ENCODE data around the gene WWOX. TPM values are rescaled to one million over a fixed set of nuclear protein-coding genes. Genes with fewer than 3 reads are reported as not detected.
"Not testable (repeated sequence)": the region's sequence is repeated elsewhere in the genome, so short reads cannot be mapped to it uniquely, and the experiment has no call there.

The WWOX gene
- total and polyA plus RNA-seq, 2 of the 8 experiments (the other 6 are each of a cell fraction or from before 2014, with no cell fraction given), result 5.4 to 16.7 TPM

GRCh38 chr16:78690510-78690909 lies 591.1 kb downstream of the WWOX start:
- POLR2A ChIA-PET (ENCODE audit: partially characterized antibody), result no interaction called here
- Histone ChIP-seq H3K56ac (replicated peaks; ENCODE audit: insufficient read length, low read depth, low read length) (no peak overlapping the region), H3K79me1 (ENCODE audit: low read depth, low read length) (no peaks in the 10 kb centered on the region), H2AFZ (ENCODE audit: low read length) (no peak overlapping the region), H3K79me2 (ENCODE audit: control insufficient read depth in 1 of 2, insufficient read depth in 2 of 2, low read length in 2 of 2) (no peaks in the 10 kb centered on the region), H3K27me3 (replicated peaks in 1 of 4; ENCODE audit: control insufficient read depth in 3 of 4, extremely low read depth in 1 of 4, insufficient read depth in 3 of 4, low read length in 3 of 4) (no peaks in the 10 kb centered on the region), H2BK20ac (ENCODE audit: low read length) (no peak overlapping the region), H3K9me3 (ENCODE audit: insufficient read depth in 2 of 2, low read depth in 1 of 2, low read length in 1 of 2) (no peaks in the 10 kb centered on the region), H4K91ac (replicated peaks; ENCODE audit: insufficient read length, low read length) (no peak overlapping the region), H3K4ac (replicated peaks; ENCODE audit: insufficient read length, low read depth, low read length) (no peak overlapping the region), H3K4me1 (replicated peaks in 1 of 4; ENCODE audit: control insufficient read depth in 3 of 4, insufficient read depth in 4 of 4, low read length in 3 of 4) (no peaks in the 10 kb centered on the region), H3K4me3 (ENCODE audit: extremely low read depth in 1 of 4, insufficient read depth in 2 of 4, low read depth in 3 of 4, low read length in 4 of 4) (no peak overlapping the region), H3K9ac (replicated peaks in 1 of 4; ENCODE audit: extremely low read depth in 1 of 4, low read depth in 3 of 4, low read length in 3 of 4) (no peak overlapping the region), H4K20me1 (replicated peaks in 1 of 2; ENCODE audit: control insufficient read depth in 1 of 2, insufficient read depth in 2 of 2, low read length in 2 of 2) (no peaks in the 10 kb centered on the region), H3K27ac (ENCODE audit: low read depth, low read length) (no peak overlapping the region), H3K23ac (ENCODE audit: insufficient read length) (no peak overlapping the region), H2AK5ac (ENCODE audit: low read depth, low read length) (no peak overlapping the region), H2BK15ac (ENCODE audit: low read length) (no peak overlapping the region), H2BK12ac (ENCODE audit: low read depth, low read length) (no peak overlapping the region), H4K5ac (ENCODE audit: insufficient read length, low read depth, low read length) (no peak overlapping the region), H2BK120ac (replicated peaks; ENCODE audit: low read depth, low read length) (no peak overlapping the region), H3K23me2 (ENCODE audit: low read depth, low read length) (no peaks in the 10 kb centered on the region), H3K4me2 (ENCODE audit: insufficient read depth in 1 of 2, low read depth in 2 of 2, low read length in 2 of 2) (no peak overlapping the region), H3K36me3 (ENCODE audit: control insufficient read depth in 2 of 4, insufficient read depth in 4 of 4, low read length in 3 of 4) (no peaks in the 10 kb centered on the region), H2BK5ac (ENCODE audit: low read depth, low read length) (no peak overlapping the region), H3K18ac (ENCODE audit: extremely low read depth, low read length) (no peak overlapping the region), H3K14ac (ENCODE audit: insufficient read length) (no peak overlapping the region), H4K8ac (ENCODE audit: extremely low read depth, insufficient read depth, low read length) (no peak overlapping the region)
- FAIRE-seq (no peak), DNase-seq (ENCODE audit: low read depth in 1 of 2, low spot score in 2 of 2) (no peak)
- WGBS, 2 experiments (ENCODE audit: extremely low coverage in 1 of 2, insufficient coverage in 1 of 2, insufficient read length in 1 of 2, insufficient replicate concordance in 2 of 2, low coverage in 1 of 2, low lambda C conversion rate in 2 of 2, missing lambda C conversion rate in 1 of 2), result 90% methylated on average over 4 of the region's 4 CpGs; no CpG with 5 or more reads in 1 of the 2 experiments
- CTCF ChIA-PET (ENCODE audit: partially characterized antibody), result interaction anchor here (1.4 kb wide), 1 partner anchor 327 kb away, joined by 3 read pairs; no protein-coding TSS in a partner anchor
- no peak for TF ChIP-seq MAX (IDR thresholded peaks at IDR 0.05)

GRCh38 chr16:78691746-78692145 lies 592.3 kb downstream of the WWOX start:
- H4K20me1 ChIP-seq (replicated peaks in 1 of 2; ENCODE audit: control insufficient read depth in 1 of 2, insufficient read depth in 2 of 2, low read length in 2 of 2); H4K91ac ChIP-seq (replicated peaks; ENCODE audit: insufficient read length, low read length); H3K9me3 ChIP-seq (ENCODE audit: insufficient read depth in 2 of 2, low read depth in 1 of 2, low read length in 1 of 2); H2BK20ac ChIP-seq (ENCODE audit: low read length); H3K79me2 ChIP-seq (ENCODE audit: control insufficient read depth in 1 of 2, insufficient read depth in 2 of 2, low read length in 2 of 2); H3K4me3 ChIP-seq (ENCODE audit: extremely low read depth in 1 of 4, insufficient read depth in 2 of 4, low read depth in 3 of 4, low read length in 4 of 4); H3K23ac ChIP-seq (ENCODE audit: insufficient read length); H3K4me1 ChIP-seq (replicated peaks in 1 of 4; ENCODE audit: control insufficient read depth in 3 of 4, insufficient read depth in 4 of 4, low read length in 3 of 4); POLR2A ChIA-PET (ENCODE audit: partially characterized antibody); H3K27ac ChIP-seq (ENCODE audit: low read depth, low read length); H3K14ac ChIP-seq (ENCODE audit: insufficient read length); H2BK5ac ChIP-seq (ENCODE audit: low read depth, low read length); H2AK5ac ChIP-seq (ENCODE audit: low read depth, low read length); H3K79me1 ChIP-seq (ENCODE audit: low read depth, low read length); H3K56ac ChIP-seq (replicated peaks; ENCODE audit: insufficient read length, low read depth, low read length); H2BK15ac ChIP-seq (ENCODE audit: low read length); H4K5ac ChIP-seq (ENCODE audit: insufficient read length, low read depth, low read length); H4K8ac ChIP-seq (ENCODE audit: extremely low read depth, insufficient read depth, low read length); H3K23me2 ChIP-seq (ENCODE audit: low read depth, low read length); H3K4ac ChIP-seq (replicated peaks; ENCODE audit: insufficient read length, low read depth, low read length); H2BK120ac ChIP-seq (replicated peaks; ENCODE audit: low read depth, low read length); H2AFZ ChIP-seq (ENCODE audit: low read length); H3K4me2 ChIP-seq (ENCODE audit: insufficient read depth in 1 of 2, low read depth in 2 of 2, low read length in 2 of 2); H3K27me3 ChIP-seq (replicated peaks in 1 of 4; ENCODE audit: control insufficient read depth in 3 of 4, extremely low read depth in 1 of 4, insufficient read depth in 3 of 4, low read length in 3 of 4); DNase-seq (ENCODE audit: low read depth in 1 of 2, low spot score in 2 of 2); H3K9ac ChIP-seq (replicated peaks in 1 of 4; ENCODE audit: extremely low read depth in 1 of 4, low read depth in 3 of 4, low read length in 3 of 4); H3K18ac ChIP-seq (ENCODE audit: extremely low read depth, low read length); H2BK12ac ChIP-seq (ENCODE audit: low read depth, low read length); FAIRE-seq; H3K36me3 ChIP-seq (ENCODE audit: control insufficient read depth in 2 of 4, insufficient read depth in 4 of 4, low read length in 3 of 4): not testable (repeated sequence)
- CTCF ChIA-PET (ENCODE audit: partially characterized antibody), result interaction anchor here (1.4 to 4.9 kb wide), 2 partner anchors 14 to 328 kb away, joined by 3 to 20 read pairs; no protein-coding TSS in a partner anchor
- 97% methylated on average over 3 of the region's 3 CpGs; no CpG with 5 or more reads in 1 of the 2 experiments for WGBS, 2 experiments (ENCODE audit: extremely low coverage in 1 of 2, insufficient coverage in 1 of 2, insufficient read length in 1 of 2, insufficient replicate concordance in 2 of 2, low coverage in 1 of 2, low lambda C conversion rate in 2 of 2, missing lambda C conversion rate in 1 of 2)

Data from H1 (cell line).